ENCODE measurements around the gene PRTFDC1.

Gene PRTFDC1

DNA sequence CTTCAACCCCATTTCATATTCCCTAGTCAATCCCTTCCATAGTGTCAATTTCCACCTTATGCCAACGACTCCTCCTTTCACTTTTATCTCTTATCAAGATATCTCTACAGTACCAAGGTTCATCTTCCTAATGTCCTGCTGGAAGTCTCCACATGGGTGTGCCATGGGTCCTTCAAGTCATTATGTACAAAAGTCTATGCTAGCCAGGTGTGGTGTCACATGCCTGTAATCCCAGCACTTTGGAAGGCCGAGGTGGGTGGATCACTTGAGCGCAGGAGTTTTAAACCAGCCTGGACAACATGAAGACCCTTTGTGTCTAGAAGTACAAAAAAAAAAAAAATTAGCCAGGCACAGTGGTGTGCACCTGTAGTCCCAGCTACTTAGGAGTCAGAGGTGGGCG lies 47.6 kb downstream of the PRTFDC1 start:
- no peak for DNase-seq (ENCODE audit: low spot score)

DNA sequence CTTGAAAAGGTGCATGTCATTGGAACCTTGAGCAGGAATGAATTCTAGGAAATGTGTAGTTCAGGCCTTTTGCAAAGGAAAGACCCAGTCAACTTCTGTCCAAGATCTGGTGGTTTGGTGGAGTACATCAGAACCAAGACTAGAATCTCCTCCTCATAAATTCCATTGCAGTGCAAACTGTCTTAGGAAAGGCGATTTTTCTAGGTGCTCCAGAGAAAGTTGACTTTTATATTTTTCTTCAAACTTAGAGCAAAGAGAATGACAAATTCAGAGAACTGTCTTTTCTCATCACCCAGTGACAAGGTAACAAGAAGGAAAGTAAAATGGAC lies 50.0 kb downstream of the PRTFDC1 start:
- DNase-seq (ENCODE audit: low spot score), result no peak

DNA sequence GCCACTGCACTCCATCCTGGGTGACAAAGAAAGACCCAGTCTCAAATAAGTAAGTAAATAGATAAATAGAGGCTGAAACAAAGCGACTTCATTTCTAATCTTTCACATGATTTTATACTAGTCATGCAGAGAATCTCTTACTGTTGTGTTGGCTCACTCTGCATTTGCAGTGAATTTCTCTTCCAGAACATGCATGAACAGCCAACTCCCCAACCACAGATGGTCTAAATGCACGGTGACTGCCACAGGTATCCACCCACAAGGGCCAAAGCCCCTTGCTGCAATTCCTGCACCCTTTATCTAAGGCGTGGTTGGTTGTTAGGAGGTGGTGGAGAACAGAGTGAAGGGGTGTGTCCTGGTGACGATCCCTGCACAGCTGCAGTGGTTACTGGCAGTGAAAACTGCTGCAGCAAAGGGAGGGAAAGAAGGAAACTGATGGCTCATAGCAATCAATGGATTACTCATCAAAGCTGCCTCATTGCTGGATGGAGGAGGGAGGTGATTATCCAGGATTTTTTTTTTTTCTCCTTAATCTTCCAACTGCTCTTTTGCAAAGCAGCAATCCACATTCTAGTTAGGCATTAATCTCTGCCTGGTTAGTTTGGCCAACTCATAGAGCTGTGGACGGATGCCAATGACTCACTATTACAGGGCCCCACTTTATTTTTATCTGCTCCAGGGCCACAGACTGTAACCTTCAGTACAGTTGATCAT lies 50.6 kb downstream of the PRTFDC1 start:
- peak; percentile 99 for DNase-seq (ENCODE audit: low spot score)

DNA sequence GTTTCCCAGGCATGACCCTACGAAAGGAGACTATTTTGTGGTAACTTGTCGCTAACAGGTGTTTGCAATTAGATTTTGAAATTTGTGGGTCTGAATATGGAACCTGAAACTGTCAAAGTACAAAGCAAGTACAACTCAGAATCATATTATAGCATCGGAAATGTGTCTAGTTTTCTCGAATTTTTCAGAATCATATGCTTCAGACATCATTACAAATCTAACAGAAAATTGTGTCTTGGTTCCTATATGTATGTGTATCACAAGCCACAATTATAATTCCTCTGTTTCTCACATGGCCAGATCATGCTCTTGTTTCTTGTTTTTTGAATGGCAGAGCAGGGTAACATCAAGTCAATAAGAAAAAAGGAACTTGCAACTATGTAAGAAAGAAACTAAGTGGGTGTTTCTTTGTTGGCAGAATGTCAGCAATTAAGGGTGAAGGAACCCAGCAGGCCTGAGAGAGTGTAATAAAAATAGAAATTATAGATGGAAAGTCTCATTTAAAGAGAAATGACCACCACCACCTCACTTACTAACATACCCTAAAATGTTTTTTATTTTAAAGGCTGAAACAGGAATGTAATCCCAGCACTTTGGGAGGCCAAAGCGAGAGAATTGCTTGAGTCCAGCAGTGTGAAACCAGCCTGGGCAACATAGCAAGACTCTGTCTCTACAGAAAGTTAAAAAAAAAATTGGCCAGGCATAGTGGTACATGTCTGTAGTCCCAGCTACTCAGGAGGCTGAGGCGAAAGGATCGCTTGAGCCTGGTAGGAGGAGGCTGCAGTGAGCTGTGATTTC lies 51.3 kb downstream of the PRTFDC1 start:
- peak; percentile 7 for DNase-seq (ENCODE audit: low spot score)

DNA sequence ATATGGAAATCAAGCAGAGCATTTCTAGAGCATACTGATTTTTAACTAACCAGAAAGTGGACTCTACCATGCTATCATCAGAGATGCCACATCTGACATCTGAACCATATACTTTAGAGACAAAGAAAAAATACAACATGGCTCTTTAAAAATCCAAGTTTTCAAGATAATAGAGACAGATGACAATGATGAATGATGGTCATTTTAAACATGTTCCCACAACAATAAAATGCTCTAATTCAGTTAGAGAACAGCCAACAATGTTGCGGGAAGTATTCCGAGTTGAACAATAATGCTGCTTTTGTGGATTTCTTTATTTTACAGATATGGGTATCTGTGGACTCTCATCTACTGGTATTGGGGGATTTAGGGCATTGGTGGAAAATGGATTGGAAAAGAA lies 52.8 kb downstream of the PRTFDC1 start:
- no peak for DNase-seq (ENCODE audit: low spot score)

DNA sequence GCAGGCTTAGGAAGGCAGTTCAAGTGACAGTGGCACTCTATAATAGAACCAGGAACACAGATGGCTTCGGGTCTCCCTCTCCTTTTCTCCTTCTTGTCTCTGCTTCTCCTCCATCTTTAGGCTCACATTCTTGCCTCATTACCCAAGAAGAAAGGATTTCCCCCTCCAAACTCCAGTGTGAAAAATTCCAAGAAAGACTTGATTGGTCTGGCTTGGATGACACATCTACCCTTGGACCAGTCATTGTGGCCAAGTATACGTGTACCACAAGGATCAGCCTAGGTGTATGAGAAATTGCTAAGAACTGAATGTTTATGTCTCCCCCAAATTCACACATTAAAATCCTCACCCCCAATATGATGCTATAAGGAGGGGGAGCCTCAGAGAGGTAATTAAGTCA lies 53.9 kb downstream of the PRTFDC1 start:
- DNase-seq (ENCODE audit: low spot score), result peak; percentile 61

DNA sequence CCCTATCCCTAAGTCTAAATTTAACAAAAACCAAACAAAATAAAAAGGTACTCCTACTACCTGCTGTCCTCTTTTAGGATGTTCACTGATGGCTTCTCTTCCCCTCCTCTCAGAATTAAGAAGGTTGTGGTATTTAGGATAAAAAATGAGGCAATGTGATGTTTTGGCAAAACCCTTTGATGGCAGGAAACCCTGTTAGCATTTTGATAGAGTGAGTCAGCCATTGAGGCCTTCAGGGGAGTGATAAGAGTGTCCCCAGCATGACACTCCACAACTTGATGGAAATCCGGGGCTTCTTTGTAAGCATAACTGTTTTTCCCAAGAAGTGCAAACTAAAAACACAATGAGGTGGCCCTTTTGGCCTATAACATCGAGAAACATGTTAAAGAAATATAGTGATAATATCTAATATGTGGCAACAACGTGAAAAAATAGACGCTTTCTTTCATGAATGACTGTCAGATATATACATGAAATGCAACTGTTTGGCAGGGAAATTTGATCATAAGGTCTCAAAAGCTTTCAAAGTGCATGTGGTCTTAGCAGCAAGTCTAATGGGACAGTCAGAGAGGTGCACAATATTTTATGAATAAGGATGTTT lies 55.0 kb downstream of the PRTFDC1 start:
- peak; percentile 33 for DNase-seq (ENCODE audit: low spot score)

DNA sequence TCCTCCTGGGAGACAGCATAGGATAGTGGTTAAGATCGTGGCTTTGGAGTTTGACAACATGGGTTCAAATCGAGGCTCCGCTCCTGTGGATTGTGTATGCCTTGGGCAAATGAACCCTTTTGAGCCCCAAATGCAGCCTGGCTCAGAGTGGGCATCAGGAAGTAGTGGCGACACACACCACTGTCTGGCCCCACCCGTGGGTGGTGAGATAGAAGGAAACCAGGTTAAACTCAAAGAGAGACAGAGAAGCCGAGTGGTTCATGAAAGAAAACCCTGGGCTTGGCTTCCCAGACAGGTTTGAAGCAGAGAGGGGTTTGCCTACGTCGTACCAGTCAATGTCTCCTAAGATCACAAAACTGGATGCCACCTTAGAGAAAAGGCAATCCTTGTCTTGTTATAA lies 57.7 kb downstream of the PRTFDC1 start:
- DNase-seq (ENCODE audit: low spot score), result peak; percentile 31

DNA sequence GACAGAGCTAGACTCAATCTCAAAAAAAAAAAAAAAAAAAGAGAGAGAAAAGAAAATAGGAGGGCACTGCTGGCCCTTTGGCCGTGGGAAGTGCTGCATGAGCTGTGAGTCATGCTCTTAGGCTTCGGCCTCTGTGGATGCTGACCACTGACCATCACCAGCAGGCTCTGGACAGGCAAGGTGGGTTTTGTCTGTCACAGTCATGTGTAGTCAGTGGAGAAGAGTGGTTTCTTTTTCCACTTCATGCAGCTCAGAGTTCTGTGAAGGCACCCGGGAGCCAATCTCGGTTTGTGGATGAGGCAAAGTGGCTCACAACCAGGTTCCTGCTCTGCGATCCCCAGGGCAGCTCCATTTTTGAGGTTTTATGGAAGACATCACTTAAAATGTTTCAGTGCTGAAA lies 58.1 kb downstream of the PRTFDC1 start:
- DNase-seq (ENCODE audit: low spot score), result peak; percentile 87

DNA sequence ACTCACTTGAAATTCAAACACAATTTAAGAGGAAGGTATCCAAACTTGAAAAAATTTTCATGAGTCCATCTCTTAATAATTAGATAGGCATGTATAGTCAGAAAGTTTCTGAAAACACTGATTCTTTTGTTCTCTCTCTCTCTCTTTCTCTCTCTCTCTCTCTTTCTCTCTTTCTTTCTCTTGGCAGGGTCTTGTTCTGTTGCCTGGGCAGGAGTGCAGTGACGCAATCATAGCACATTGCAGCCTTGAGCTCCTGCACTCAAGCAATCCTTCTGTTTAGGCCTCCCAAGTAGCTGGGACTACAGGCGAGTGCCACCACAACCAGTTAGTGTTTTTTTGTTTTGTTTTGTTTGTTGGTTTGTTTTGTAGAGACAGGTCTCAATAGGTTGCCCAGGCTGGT lies 59.3 kb downstream of the PRTFDC1 start:
- DNase-seq (ENCODE audit: low spot score), result no peak

DNA sequence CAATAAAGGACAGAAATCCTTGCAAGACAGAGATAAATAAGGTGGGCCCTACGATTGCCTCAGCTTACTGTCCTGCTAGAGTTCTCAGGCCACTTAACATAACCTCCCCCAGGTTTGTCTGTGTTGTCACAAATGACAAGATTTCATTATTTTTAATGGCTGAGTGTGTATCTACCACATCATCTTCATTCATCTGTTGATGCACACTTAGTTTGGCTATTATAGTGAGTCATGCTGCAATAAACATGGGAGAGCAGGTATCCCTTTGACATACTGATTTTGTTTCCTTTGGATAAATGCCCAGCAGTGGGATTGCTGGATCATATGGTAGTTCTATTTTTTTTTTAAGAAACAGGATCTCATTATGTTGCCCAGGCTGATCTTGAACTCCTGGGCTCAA lies 60.6 kb downstream of the PRTFDC1 start:
- DNase-seq (ENCODE audit: low spot score), result peak; percentile 84

DNA sequence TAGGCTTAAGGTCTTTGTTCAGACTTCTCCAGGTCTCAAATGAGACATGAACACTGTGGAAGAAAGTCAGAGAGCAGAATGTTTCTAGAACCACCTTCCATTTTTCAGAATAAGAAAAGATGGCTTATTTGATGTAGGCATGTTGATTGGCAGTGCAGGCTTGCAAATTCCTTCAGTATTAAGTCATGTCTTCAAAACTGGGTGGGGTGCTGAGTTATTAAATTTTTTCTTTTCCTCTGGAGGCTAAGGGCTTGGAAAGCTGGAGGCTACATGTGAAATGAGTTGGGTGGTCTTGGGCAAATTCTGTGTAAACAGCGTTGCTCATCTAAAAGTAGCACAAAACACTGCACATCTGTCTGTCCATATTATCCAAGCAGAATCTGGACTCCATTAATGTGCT lies 62.8 kb downstream of the PRTFDC1 start:
- DNase-seq (ENCODE audit: low spot score), result peak; percentile 46

DNA sequence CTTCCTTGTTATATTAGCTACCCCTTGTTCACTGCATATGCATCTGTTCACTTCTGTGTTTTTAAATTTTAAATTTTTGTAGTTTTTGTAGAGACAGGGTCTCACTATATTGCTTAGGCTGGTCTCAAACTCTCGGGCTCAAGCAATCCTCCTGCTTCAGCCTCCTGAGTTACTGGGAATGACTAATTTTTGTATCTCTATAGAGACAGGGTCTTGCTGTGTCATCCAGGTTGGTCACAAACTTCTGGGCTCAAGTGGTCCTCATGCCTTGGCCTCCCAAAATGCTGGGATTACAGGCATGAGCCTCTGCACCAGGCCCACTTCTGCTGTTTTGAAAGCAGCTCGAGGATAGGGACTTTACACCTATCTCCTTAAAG lies 64.6 kb downstream of the PRTFDC1 start:
- DNase-seq (ENCODE audit: low spot score), result no peak

DNA sequence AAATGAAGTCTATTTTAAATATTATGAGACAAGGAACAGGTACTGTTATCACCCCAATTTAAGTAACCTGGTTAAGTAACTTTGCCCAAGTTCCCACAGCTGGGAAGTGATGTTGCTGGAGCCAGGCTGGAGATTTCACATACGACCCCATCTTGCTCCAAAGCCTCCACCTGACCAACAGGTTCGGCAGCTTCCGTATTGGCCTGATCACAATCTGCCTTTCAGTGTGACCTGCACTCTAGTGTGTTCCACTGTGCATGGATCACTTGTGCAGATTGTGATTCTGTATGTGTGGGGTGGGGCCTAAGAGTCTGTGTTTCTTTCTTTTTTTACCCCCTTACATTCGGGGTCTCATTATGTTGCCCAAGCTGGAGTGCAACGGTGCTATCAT lies 66.1 kb downstream of the PRTFDC1 start:
- DNase-seq (ENCODE audit: low spot score), result no peak

DNA sequence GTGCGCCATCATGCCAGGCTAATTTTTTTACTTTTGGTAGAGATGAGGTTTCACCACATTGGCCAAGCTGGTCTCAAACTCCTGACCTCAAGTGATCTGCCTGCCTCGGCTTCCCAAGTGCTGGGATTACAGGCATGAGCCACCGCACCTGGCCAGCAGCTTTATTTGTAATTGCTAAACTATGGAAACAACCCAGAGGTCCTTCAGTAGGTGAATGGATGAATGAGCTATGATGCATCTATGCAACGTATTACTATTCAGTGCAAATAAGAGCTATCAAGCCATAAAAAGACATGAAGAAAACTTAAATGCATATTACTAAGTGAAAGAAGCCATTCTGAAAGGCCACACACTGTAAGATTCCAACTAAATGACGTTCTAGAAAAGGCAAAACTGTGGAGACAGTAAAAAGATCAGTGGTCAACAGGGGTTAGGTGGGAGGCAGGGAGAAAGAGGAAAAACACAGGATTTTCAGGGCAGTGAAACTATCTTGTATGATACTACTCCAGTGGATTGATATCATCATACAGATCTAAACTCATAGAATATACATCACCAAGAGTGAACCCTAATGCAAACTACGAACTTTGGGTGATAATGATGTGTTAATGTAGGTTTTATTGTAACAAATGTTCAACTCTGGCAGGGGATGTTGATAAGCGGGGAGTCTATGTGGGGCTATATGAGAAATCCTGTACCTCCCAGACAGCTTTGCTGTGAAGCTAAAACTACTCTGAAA lies 66.7 kb downstream of the PRTFDC1 start:
- no peak for DNase-seq (ENCODE audit: low spot score)

DNA sequence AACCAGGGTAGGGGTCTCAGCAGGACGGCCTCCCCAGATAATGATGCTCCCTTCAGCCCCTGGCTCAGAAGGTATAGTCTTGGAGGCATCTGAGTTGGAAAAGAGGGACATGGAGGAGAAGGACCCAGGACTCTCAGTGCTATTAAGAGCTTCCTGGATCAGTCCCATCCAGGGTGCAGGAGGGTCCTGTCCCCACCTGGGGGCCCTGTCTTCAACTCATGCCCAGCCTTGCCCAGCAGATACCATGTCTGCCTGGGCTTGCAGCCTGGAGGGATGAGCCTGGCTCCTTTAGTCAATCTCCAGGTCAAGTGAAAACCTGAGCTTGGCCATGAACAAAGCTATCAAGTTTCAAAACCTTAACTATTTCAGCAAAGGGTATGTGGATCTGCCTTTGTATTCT lies 67.6 kb downstream of the PRTFDC1 start:
- no peak for DNase-seq (ENCODE audit: low spot score)

DNA sequence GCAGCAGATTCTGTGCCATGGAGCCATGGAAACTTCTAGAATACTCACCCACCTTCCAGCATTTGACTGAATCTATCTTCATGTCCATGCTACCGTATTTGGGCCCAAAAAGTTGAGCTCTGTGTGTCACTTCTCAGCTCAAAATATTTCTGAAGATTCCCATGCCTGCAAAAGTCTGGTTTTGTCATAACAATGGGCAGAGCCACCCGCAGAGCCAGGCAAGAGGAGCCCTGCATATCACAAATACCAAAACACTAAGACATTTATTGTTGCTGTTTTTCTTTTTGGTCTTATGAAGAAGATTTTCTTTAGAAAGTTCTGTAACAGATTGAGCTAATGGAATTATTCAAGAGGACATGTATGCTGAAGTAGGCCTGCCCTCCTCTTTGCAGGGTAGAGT lies 68.1 kb downstream of the PRTFDC1 start:
- no peak for DNase-seq (ENCODE audit: low spot score)

DNA sequence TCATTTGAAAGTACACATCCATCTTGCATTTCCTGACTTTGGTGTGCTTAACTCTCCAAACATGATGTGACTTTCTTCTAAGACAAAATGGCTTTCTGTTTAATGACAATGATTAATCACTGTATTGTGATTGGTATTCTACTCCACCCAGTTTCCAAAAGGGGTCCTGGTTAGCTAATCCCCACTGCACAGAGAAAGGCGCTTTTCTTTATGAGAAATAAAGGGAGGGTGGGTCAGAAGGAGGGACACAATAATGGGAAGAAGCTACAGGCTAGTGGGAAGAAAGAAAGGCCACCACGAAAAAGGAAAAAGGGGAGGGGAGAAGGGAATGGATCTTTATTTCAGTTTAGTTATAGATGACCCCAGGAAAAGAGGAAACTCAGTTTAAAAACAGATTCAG lies 69.2 kb downstream of the PRTFDC1 start:
- DNase-seq (ENCODE audit: low spot score), result no peak

DNA sequence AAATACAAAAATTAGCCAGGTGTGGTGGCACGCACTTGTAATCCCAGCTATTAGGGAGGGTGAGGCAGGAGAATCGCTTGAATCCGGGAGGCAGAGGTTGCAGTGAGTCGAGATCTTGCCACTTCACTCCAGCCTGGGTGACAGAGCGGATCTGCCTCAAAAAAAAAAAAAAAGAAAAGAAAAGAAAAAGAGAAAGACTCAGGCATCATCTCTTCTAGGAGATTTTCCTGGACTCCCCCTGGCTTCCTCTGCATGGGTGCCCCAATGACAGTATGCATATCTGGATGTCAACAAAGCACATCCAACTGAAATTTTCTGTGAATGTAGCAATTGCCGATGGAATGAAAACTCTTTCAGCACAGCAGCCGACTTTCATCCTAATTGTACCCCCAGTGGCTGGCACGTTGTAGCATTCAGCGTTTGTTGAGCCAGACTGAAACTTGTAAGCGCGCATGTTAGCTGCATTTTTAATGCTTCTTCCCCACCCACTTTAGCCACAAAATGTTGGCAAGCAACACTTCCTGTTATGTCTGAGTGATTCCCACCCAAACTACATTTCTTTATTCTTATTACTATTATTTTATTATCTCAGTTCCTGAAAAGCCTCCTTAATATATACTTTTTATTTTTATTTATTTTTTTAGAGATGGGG lies 70.2 kb downstream of the PRTFDC1 start:
- no peak for DNase-seq (ENCODE audit: low spot score)

DNA sequence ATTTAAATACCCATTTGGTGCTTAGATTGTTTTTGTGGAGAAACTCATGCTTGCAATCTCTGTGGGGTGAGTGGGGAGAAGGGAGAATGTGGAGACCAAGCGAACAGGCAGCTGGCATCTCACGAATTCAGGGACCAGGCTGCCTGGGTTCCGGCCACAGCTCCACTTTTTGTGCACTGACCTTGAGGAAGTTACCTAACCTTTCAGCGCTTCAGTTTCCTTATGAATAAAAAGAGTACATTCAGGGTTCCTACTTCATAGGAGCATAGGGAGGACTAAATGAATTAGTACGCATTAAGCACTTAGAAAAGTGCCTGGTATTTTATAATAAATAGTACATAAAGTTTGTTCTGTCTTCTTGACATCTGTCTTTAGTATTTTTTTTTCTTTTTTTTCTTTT lies 72.5 kb downstream of the PRTFDC1 start:
- no peak for DNase-seq (ENCODE audit: low spot score)

DNA sequence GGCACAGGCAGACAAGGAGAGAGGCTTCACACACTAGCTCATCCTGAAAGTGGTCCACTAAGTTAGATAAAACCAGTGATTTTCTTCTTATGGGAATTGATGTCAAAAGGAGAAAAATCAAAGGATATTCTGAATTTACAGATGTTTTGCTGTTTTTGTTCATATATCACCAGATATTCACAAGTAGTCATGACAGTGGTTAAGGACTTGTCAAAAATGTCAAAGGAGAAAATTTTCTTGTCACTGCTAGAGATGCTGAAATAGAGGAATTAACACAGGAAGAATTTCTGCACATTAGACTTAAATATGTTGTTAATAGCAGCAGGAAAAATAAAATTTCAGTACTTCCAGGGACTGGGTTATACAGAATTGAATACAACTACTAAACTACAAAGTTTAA lies 78.3 kb downstream of the PRTFDC1 start:
- no peak for DNase-seq (ENCODE audit: low spot score)

DNA sequence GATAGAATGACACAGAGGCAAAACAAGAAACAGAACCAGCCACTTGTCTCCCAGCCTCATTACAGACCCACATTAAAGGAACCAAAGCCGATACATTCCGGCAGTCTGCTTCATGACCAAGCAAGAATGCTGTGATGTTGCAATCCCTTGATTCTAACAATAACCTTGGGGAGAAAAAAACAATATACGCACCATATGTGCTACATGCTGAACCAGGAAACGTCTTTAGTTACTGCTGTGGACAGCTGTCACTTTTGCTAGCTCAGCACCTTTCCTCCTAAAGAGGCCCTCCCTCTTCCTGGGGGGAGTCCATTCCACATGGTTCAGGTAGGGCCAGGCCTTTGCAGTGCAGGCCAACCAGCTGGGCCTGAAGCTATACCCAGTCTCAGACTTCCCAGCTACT lies 79.1 kb downstream of the PRTFDC1 start:
- peak; percentile 66 for DNase-seq (ENCODE audit: low spot score)
